ENCODE measurements around the gene ATG4B.

GRCh38 chr2:241721852-241722251 lies 84.4 kb downstream of the ATG4B start:
- no peak for TF ChIP-seq CTCF (IDR thresholded peaks at IDR 0.05)
- TF ChIP-seq POLR2A (IDR thresholded peaks at IDR 0.05), result no peak

Measured in thyroid gland (tissue), 4 donors.